Glutamatergic neuron (in vitro differentiated cells): ENCODE data around the gene TEX2. TPM values are rescaled to one million over a fixed set of nuclear protein-coding genes. Genes with fewer than 3 reads are reported as not detected.

ENCODE experiments used
- DNase-seq: peaks from one replicate; pipeline ENCODE4 v3.0.0; 2022
- H3K27ac Mint-ChIP-seq: one replicate; pipeline ENCODE4 v1.8.0; 2020; ENCODE audit warnings: mild to moderate bottlenecking, mixed read lengths, inconsistent platforms; ENCODE audit not compliant: unreplicated experiment
- H3K27me3 Mint-ChIP-seq: one replicate; pipeline ENCODE4 v1.8.0; 2020; ENCODE audit warnings: mild to moderate bottlenecking, moderate library complexity, mixed read lengths, inconsistent platforms; ENCODE audit not compliant: unreplicated experiment
- H3K36me3 Mint-ChIP-seq: one replicate; pipeline ENCODE4 v1.8.0; 2020; ENCODE audit warnings: mild to moderate bottlenecking, mixed read lengths, inconsistent platforms; ENCODE audit not compliant: unreplicated experiment
- H3K4me1 Mint-ChIP-seq: one replicate; pipeline ENCODE4 v1.8.0; 2020; ENCODE audit warnings: mild to moderate bottlenecking, low read depth, mixed read lengths, inconsistent platforms; ENCODE audit not compliant: unreplicated experiment
- H3K4me3 Mint-ChIP-seq: one replicate; pipeline ENCODE4 v1.8.0; 2020; ENCODE audit warnings: mild to moderate bottlenecking, mixed read lengths, inconsistent platforms; ENCODE audit not compliant: unreplicated experiment
- H3K9me3 Mint-ChIP-seq: one replicate; pipeline ENCODE4 v1.8.0; 2020; ENCODE audit warnings: mild to moderate bottlenecking, moderate library complexity, mixed read lengths, inconsistent platforms; ENCODE audit not compliant: unreplicated experiment
- CTCF ChIP-seq: fragments of 200-600 bp; sonication (generic); IDR thresholded peaks from one replicate; pipeline ENCODE4 v1.5.0; 2021; ENCODE audit not compliant: partially characterized antibody, unreplicated experiment
- total RNA-seq: library from RNA; stranded (reverse); fragmentation: NEBNext Ultra II Directional; extraction: Animal tissue kit (Norgen Biotek cat#: 25700); gene quantifications from one replicate; pipeline ENCODE4 v1.2.1, GENCODE V29; 2021; ENCODE audit not compliant: unreplicated experiment

Gene TEX2
- total RNA-seq, 1 donor from 2014 or later: 11.7 TPM

DNA sequence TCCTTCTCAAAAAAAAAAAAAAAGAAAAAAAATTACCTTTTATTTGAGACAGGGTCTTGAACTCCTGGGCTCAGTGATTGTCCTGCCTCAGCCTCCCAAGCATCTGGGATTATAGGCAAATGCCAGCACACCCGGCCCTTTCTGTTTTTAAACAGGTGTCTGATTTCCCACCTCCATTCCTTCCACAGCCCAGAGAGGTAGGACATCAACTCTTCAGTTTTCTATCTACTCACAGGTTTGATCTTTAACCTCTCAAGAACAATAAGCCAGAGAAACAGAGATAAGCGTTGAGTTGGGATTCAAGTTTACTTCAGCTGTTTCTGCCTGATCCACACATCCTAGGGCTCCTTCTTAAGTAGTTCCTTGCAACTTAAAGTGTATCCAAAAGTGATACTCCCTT lies 41.5 kb upstream of the TEX2 start:
- Mint-ChIP-seq H3K4me3 (no peak overlapping the region), H3K9me3 (no peaks in the 10 kb centered on the region), H3K36me3 (no peaks in the 10 kb centered on the region), H3K4me1 (no peaks in the 10 kb centered on the region), H3K27me3 (no peaks in the 10 kb centered on the region), H3K27ac (no peak overlapping the region)
- no peak for DNase-seq
- TF ChIP-seq CTCF: no peak

GRCh38 chr17:64300699-64300965 lies 37.6 kb upstream of the TEX2 start:
- TF ChIP-seq CTCF: no peak
- Mint-ChIP-seq H3K27ac (no peak overlapping the region), H3K4me1 (no peaks in the 10 kb centered on the region), H3K36me3 (no peaks in the 10 kb centered on the region), H3K9me3 (peaks cover 1% of the 10 kb centered on the region), H3K27me3 (no peaks in the 10 kb centered on the region), H3K4me3 (no peak overlapping the region)
- no peak for DNase-seq

DNA sequence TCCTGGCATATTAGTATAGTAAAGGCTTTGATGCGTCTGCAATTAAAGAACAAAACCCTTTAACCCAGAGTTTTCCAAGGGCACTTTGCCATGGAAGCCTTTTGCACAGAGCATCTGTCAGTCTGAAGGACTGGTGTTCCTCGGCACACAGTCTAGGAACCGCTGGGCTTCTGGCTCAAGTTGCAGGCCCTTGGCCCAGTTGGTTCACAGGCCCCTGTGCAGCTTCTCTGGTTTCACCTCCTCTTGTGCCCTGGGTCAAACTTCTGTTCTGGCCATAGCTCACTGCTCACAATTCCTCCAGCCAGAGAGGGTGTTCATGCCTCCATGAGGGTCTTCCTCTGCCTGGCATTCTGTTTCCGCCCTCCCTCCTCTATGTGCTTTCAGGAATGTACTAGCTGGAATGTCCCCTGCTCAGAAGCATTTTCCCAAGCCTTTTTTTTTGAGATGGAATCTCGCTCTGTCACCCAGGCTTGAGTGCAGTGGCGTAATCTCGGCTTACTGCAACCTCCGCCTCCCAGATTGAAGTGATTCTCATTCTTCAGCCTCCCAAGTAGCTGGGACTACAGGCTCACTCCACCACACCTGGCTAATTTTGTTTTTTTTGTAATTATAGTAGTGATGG lies 34.5 kb upstream of the TEX2 start:
- TF ChIP-seq CTCF: no peak
- Mint-ChIP-seq H3K36me3 (no peaks in the 10 kb centered on the region), H3K4me3 (no peak overlapping the region), H3K9me3 (peaks cover 1% of the 10 kb centered on the region), H3K27ac (no peak overlapping the region), H3K27me3 (no peaks in the 10 kb centered on the region), H3K4me1 (no peaks in the 10 kb centered on the region)
- no peak for DNase-seq

DNA sequence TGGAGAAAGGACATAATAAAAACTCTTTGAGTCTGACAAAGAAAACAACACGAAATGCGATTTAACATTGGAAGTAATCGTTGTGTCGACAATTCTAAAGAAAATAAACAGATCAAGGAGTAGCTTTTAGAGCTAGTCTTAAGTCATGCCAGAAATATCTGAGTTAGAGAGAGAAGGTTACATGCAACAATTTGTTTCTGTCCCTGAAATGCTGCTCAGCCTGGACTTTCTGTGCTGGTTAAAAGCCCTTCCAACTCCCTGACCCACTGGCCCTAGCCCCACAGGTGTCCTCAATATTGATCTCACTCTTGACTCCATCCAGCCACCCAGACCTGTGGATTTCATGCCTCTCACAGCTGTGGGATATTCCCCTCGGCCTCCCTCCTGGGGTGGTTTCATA lies 33.2 kb upstream of the TEX2 start:
- Mint-ChIP-seq H3K27ac (no peak overlapping the region), H3K4me1 (no peaks in the 10 kb centered on the region)

GRCh38 chr17:64295146-64295545 lies 32.1 kb upstream of the TEX2 start:
- Mint-ChIP-seq H3K27ac (no peak overlapping the region), H3K36me3 (peaks cover 7% of the 10 kb centered on the region), H3K4me3 (no peak overlapping the region), H3K4me1 (no peaks in the 10 kb centered on the region), H3K9me3 (peaks cover 1% of the 10 kb centered on the region), H3K27me3 (no peaks in the 10 kb centered on the region)
- no peak for TF ChIP-seq CTCF
- DNase-seq: no peak

More for the DNA sequence above, 33.2 kb upstream of the TEX2 start:
- H3K27me3 Mint-ChIP-seq: no peaks in the 10 kb centered on the region
- H3K4me3 Mint-ChIP-seq: no peak overlapping the region
- H3K9me3 Mint-ChIP-seq: peaks cover 1% of the 10 kb centered on the region
- DNase-seq: no peak
- TF ChIP-seq CTCF: no peak
- H3K36me3 Mint-ChIP-seq: peaks cover 4% of the 10 kb centered on the region
